HCT116 (cell line): ENCODE measurements around the gene DNAH9.

Experiments used
- CEBPB ChIP-seq: IDR thresholded peaks from 2 replicates; pipeline ENCODE4 v1.6.1; 2012; ENCODE audit warnings: low read depth
- ELF1 ChIP-seq: IDR thresholded peaks from 2 replicates; pipeline ENCODE4 v1.6.1; 2012; ENCODE audit warnings: low read depth, borderline replicate concordance
- EZH2 ChIP-seq: fragments of 200-600 bp; sonication (generic); IDR thresholded peaks from 2 replicates; pipeline ENCODE4 v1.6.1; 2017; ENCODE audit warnings: antibody characterized with exemption, mixed run types
- EZH2phosphoT487 ChIP-seq: fragments of 200-600 bp; IDR thresholded peaks from 2 replicates; pipeline ENCODE4 v1.6.1; 2018; ENCODE audit warnings: antibody characterized with exemption, borderline replicate concordance
- FOSL1 ChIP-seq: IDR thresholded peaks from 2 replicates; pipeline ENCODE4 v1.6.1; 2012; ENCODE audit warnings: low read depth
- POLR2A ChIP-seq: IDR thresholded peaks from 2 replicates; pipeline ENCODE4 v1.7.0; 2011; ENCODE audit warnings: borderline replicate concordance; ENCODE audit not compliant: insufficient read depth, insufficient read length; ENCODE audit errors: extremely low read depth
- RAD21 ChIP-seq: IDR thresholded peaks from 2 replicates; pipeline ENCODE4 v1.6.1; 2012; ENCODE audit warnings: low read depth, mild to moderate bottlenecking
- SRF ChIP-seq: IDR thresholded peaks from 2 replicates; pipeline ENCODE4 v1.6.1; 2012; ENCODE audit warnings: low read depth
- TF ChIP-seq, protein P1 (sequence below), 3 experiments: fragments of 200-600 bp in 1 of 3; sonication (generic) in 1 of 3; IDR thresholded peaks in 2 of 3; conservative IDR thresholded peaks in 1 of 3; 2 replicates each; pipeline ENCODE4 v1.5.1; 2012 to 2017; ENCODE audit warnings: low read depth in 2 of 3, low read length in 2 of 3, antibody characterized with exemption in 1 of 3, borderline replicate concordance in 1 of 3, control low read depth in 1 of 3, mild to moderate bottlenecking in 1 of 3, mixed read lengths in 1 of 3, mixed run types in 1 of 3, moderate library complexity in 1 of 3; ENCODE audit not compliant: insufficient read depth in 1 of 3

GRCh38 chr17:11986179-11986941 lies 388.1 kb downstream of the DNAH9 start:
- TF ChIP-seq, protein P1, sequence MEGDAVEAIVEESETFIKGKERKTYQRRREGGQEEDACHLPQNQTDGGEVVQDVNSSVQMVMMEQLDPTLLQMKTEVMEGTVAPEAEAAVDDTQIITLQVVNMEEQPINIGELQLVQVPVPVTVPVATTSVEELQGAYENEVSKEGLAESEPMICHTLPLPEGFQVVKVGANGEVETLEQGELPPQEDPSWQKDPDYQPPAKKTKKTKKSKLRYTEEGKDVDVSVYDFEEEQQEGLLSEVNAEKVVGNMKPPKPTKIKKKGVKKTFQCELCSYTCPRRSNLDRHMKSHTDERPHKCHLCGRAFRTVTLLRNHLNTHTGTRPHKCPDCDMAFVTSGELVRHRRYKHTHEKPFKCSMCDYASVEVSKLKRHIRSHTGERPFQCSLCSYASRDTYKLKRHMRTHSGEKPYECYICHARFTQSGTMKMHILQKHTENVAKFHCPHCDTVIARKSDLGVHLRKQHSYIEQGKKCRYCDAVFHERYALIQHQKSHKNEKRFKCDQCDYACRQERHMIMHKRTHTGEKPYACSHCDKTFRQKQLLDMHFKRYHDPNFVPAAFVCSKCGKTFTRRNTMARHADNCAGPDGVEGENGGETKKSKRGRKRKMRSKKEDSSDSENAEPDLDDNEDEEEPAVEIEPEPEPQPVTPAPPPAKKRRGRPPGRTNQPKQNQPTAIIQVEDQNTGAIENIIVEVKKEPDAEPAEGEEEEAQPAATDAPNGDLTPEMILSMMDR (IDR thresholded peaks at IDR 0.05 in 2 of 3, conservative IDR thresholded peaks at IDR 0.05 in 1 of 3; ENCODE audit: borderline replicate concordance in 1 of 3, insufficient read depth in 1 of 3, low read depth in 2 of 3, low read length in 2 of 3) = no peak
- no peak for TF ChIP-seq EZH2phosphoT487
- no peak for TF ChIP-seq RAD21
- no peak for TF ChIP-seq POLR2A
- no peak for TF ChIP-seq ELF1
- no peak for TF ChIP-seq FOSL1
- no peak for TF ChIP-seq EZH2
- TF ChIP-seq SRF = no peak
- no peak for TF ChIP-seq CEBPB
